Retinal pigment epithelial cell (primary cell): ENCODE data around the gene ZNF804A.

ENCODE experiments used
- DNase-seq: peaks from one replicate; pipeline ENCODE4 v3.0.0-alpha.2; 2010; ENCODE audit warnings: low read depth
- H3K4me3 ChIP-seq: 2 replicates; pipeline ENCODE4 v1.5.1; 2011; ENCODE audit warnings: mild to moderate bottlenecking, low read length, control low read depth, moderate library complexity
- CTCF ChIP-seq: conservative IDR thresholded peaks from 2 replicates; pipeline ENCODE4 v1.5.1; 2011; ENCODE audit warnings: low read depth, low read length, control low read depth, inconsistent platforms

ZNF804A gene

DNA sequence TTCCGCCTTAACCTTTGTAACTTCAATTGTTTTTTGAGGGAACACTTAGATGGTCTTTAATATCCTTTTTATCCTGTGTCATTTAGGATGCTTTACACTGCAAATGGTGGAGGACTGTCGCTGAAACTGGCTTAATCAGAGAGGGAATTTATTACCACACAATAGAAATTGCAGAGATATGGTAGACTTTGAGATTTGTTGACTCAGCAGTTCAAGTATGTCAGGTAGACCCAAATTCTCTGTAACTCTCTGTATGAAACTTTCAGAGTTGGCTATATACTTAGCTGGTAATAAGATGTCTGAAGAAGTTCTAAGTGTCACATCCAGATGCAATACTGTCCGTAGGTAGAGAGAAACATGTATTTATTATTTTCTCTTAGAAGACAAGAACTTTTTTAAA lies 100.1 kb downstream of the ZNF804A start:
- DNase-seq, result no peak
- no peak overlapping the region for H3K4me3 ChIP-seq
- TF ChIP-seq CTCF, result no peak

DNA sequence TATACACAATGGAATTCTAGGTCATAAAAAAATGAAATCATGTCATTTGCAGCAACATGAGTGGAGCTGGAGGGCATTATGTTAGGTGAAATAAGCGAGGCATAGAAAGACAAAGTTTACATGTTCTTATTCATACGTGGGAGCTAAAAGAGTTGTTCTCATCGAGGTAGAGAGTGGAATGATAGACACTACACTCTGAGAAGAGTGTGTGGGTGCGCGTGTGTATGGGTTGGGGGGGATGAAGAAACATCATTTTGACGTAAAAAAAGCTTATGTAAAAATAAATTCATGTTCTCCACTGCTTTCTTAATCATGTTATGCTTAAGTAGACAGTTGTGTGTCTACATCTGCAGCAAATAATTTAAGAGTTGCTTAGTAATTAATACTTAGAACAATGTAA lies 123.6 kb downstream of the ZNF804A start:
- TF ChIP-seq CTCF, result no peak
- H3K4me3 ChIP-seq, result no peak overlapping the region
- DNase-seq, result no peak

GRCh38 chr2:184727813-184728212 lies 129.5 kb downstream of the ZNF804A start:
- DNase-seq, result no peak
- TF ChIP-seq CTCF, result no peak
- no peak overlapping the region for H3K4me3 ChIP-seq

GRCh38 chr2:184728411-184728810 lies 130.1 kb downstream of the ZNF804A start:
- no peak for DNase-seq
- no peak for TF ChIP-seq CTCF
- H3K4me3 ChIP-seq, result no peak overlapping the region

DNA sequence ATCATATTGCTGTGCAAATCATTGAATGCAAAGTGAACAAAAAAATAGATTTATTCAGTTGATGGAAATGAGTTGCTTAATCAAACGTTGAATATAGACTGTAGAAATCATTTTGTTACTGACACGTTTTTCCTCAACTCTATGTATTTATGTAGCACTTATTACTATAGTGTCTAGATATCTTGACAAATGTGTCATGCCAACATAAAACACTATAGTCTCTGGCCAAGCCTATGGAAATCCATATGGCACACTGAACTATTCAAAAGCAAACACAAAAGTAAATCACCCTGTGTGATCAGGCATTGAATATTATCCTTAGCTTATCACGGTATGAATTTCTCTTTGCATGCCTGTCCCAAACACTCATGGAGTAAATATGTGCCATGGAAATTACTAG lies 131.3 kb downstream of the ZNF804A start:
- H3K4me3 ChIP-seq, result no peak overlapping the region
- no peak for DNase-seq
- TF ChIP-seq CTCF, result no peak

DNA sequence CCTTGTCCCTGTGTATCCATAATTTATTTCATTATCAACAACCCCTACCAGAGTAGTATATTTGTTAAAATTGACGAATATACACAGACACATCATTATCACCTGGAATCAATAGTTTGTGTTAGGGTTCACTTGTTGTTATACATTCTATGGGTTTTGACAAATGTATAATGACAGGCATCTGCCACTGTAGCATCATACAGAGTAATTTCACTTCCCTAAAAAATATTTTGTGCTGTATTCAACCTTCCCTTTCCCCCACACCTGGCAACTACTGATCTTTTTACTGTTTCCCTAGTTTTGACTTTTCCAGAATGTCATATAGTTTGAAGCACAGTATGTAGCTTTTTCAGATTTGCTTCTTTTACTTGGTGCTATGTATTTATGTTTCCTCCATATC lies 132.0 kb downstream of the ZNF804A start:
- no peak for DNase-seq
- TF ChIP-seq CTCF, result no peak
- H3K4me3 ChIP-seq, result no peak overlapping the region

DNA sequence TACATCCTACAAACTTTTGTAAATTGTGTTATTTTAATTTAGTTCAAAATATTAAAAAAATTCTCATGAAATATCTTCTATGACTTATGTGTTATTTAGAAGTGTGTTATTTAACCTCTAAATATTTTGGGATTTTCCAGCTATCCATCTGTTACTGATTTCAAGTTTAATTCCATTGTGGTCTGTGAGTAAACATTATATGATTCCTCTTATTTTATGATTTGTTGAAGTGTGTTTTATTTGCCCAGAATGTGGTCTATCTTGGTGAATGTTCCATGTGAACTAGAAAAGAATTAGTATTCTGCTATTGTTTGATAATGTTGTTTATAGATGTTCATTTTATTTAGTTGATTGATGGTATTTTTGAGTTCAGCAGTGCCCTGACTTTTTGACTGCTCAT lies 136.0 kb downstream of the ZNF804A start:
- DNase-seq, result no peak
- no peak for TF ChIP-seq CTCF
- no peak overlapping the region for H3K4me3 ChIP-seq
